Kidney tubule cell (primary cell): Measurements from ENCODE around the gene FAAP100.
A peak's percentile ranks its signal among the peaks of the same experiment; 100 is the strongest.

ENCODE experiments used
- DNase-seq: peaks from one replicate; pipeline ENCODE4 v3.0.0-alpha.2; 2018; ENCODE audit warnings: low spot score

Gene FAAP100

GRCh38 chr17:81556175-81556691 is 4.1 kb upstream of the FAAP100 start:
- peak; percentile 82 for DNase-seq

- DNase-seq = peak; percentile 95
Measured at GRCh38 chr17:81553616-81554181, 1.5 kb upstream of the FAAP100 start.

GRCh38 chr17:81553018-81553615 is 964 bp upstream of the FAAP100 start:
- peak; percentile 88 for DNase-seq

GRCh38 chr17:81551458-81552243 is 502 bp downstream of the FAAP100 start:
- peak; percentile 43 for DNase-seq

GRCh38 chr17:81550830-81551457 is 1.2 kb downstream of the FAAP100 start:
- no peak for DNase-seq

GRCh38 chr17:81550285-81550684 is 1.9 kb downstream of the FAAP100 start:
- no peak for DNase-seq

- DNase-seq = no peak
Measured at GRCh38 chr17:81549826-81550225, 2.3 kb downstream of the FAAP100 start.

GRCh38 chr17:81549031-81549557 is 3.1 kb downstream of the FAAP100 start:
- no peak for DNase-seq

- no peak for DNase-seq
Measured at GRCh38 chr17:81547614-81547982, 4.6 kb downstream of the FAAP100 start.

- DNase-seq = no peak
Measured at GRCh38 chr17:81546906-81547613, 5.1 kb downstream of the FAAP100 start.

- no peak for DNase-seq
Measured at GRCh38 chr17:81545160-81545949, 6.8 kb downstream of the FAAP100 start.

GRCh38 chr17:81544281-81544974 is 7.7 kb downstream of the FAAP100 start:
- no peak for DNase-seq

- no peak for DNase-seq
Measured at GRCh38 chr17:81543756-81544155, 8.4 kb downstream of the FAAP100 start.

- no peak for DNase-seq
Measured at GRCh38 chr17:81543339-81543675, 8.8 kb downstream of the FAAP100 start.

GRCh38 chr17:81542431-81543338 is 9.5 kb downstream of the FAAP100 start:
- no peak for DNase-seq

- DNase-seq = no peak
Measured at GRCh38 chr17:81541123-81541522, 11.0 kb downstream of the FAAP100 start.

- DNase-seq = no peak
Measured at GRCh38 chr17:81540676-81541027, 11.5 kb downstream of the FAAP100 start.

GRCh38 chr17:81539961-81540675 is 12.0 kb downstream of the FAAP100 start:
- DNase-seq = no peak

- no peak for DNase-seq
Measured at GRCh38 chr17:81539571-81539900, 12.6 kb downstream of the FAAP100 start.
